Right forelimb (tissue), 1 donor: ENCODE results near the gene NR6A1.

ENCODE experiments used
- DNase-seq: peaks from one replicate; pipeline ENCODE4 v3.0.0-alpha.2; 2018

The NR6A1 gene

GRCh38 chr9:124720429-124721108 lies 50.5 kb downstream of the NR6A1 start:
- DNase-seq: no peak

GRCh38 chr9:124718928-124719327 lies 52.2 kb downstream of the NR6A1 start:
- no peak for DNase-seq

- DNase-seq: no peak
Observed at GRCh38 chr9:124717597-124717996, 53.5 kb downstream of the NR6A1 start.

- no peak for DNase-seq
Observed at GRCh38 chr9:124716808-124717207, 54.3 kb downstream of the NR6A1 start.

- no peak for DNase-seq
Observed at GRCh38 chr9:124710766-124711165, 60.3 kb downstream of the NR6A1 start.

- no peak for DNase-seq
Observed at GRCh38 chr9:124709292-124709690, 61.8 kb downstream of the NR6A1 start.

GRCh38 chr9:124708633-124709291 lies 62.3 kb downstream of the NR6A1 start:
- DNase-seq: no peak

GRCh38 chr9:124708074-124708473 lies 63.0 kb downstream of the NR6A1 start:
- DNase-seq: no peak

GRCh38 chr9:124707666-124708065 lies 63.4 kb downstream of the NR6A1 start:
- no peak for DNase-seq

- DNase-seq: no peak
Observed at GRCh38 chr9:124706685-124707084, 64.4 kb downstream of the NR6A1 start.

GRCh38 chr9:124699575-124699974 lies 71.5 kb downstream of the NR6A1 start:
- no peak for DNase-seq

- DNase-seq: no peak
Observed at GRCh38 chr9:124698265-124698664, 72.8 kb downstream of the NR6A1 start.

- no peak for DNase-seq
Observed at GRCh38 chr9:124697326-124698200, 73.5 kb downstream of the NR6A1 start.

GRCh38 chr9:124696101-124696500 lies 75.0 kb downstream of the NR6A1 start:
- no peak for DNase-seq

- DNase-seq: no peak
Observed at GRCh38 chr9:124695280-124695890, 75.7 kb downstream of the NR6A1 start.

- DNase-seq: no peak
Observed at GRCh38 chr9:124694414-124695279, 76.5 kb downstream of the NR6A1 start.

- DNase-seq: no peak
Observed at GRCh38 chr9:124693403-124693802, 77.7 kb downstream of the NR6A1 start.

- no peak for DNase-seq
Observed at GRCh38 chr9:124688238-124688904, 82.7 kb downstream of the NR6A1 start.

GRCh38 chr9:124686918-124687317 lies 84.2 kb downstream of the NR6A1 start:
- no peak for DNase-seq

- no peak for DNase-seq
Observed at GRCh38 chr9:124685217-124685616, 85.9 kb downstream of the NR6A1 start.

- no peak for DNase-seq
Observed at GRCh38 chr9:124684169-124684568, 86.9 kb downstream of the NR6A1 start.

GRCh38 chr9:124683043-124683442 lies 88.1 kb downstream of the NR6A1 start:
- DNase-seq: no peak
